ENCODE results near the gene CASP9. TPM values are rescaled to one million over a fixed set of nuclear protein-coding genes. Genes with fewer than 3 reads are reported as not detected.

Gene CASP9
- total and polyA plus RNA-seq, 10 of the 15 experiments (the other 5 are each of a cell fraction or from before 2014, with no cell fraction given), result 2.7 to 14.6 (median 7.6) TPM

GRCh38 chr1:15457585-15457984 is 66.4 kb downstream of the CASP9 start:
- in situ Hi-C loops (cut with MboI), result no loop called here
- Histone ChIP-seq H3K4me2 (ENCODE audit: control insufficient read depth, insufficient read depth) (no peak overlapping the region), H3K9me3 (replicated peaks; ENCODE audit: control insufficient read depth, insufficient read depth, low read length) (no peaks in the 10 kb centered on the region), H4K20me1 (ENCODE audit: control insufficient read depth, insufficient read depth) (no peaks in the 10 kb centered on the region), H3K79me2 (ENCODE audit: control insufficient read depth, insufficient read depth, low read length) (no peaks in the 10 kb centered on the region), H3K27ac (ENCODE audit: control insufficient read depth, insufficient read depth) (no peak overlapping the region), H2AFZ (ENCODE audit: control insufficient read depth, low read depth, low read length) (no peak overlapping the region), H3K9ac (ENCODE audit: control insufficient read depth, insufficient read depth, low read length) (no peak overlapping the region), H3K4me1 (ENCODE audit: control insufficient read depth, insufficient read depth, low read length) (peaks cover 4% of the 10 kb centered on the region), H3K36me3 (ENCODE audit: control insufficient read depth in 2 of 2, insufficient read depth in 2 of 2, low read length in 1 of 2) (no peaks in the 10 kb centered on the region), H3K4me3 (no peak overlapping the region), H3K27me3 (replicated peaks in 1 of 2; ENCODE audit: control insufficient read depth in 2 of 2, insufficient read depth in 2 of 2, low read length in 1 of 2) (no peaks in the 10 kb centered on the region; a peak in 1 of 4 replicates)
- ATAC-seq (no peak), FAIRE-seq (no peak), DNase-seq (ENCODE audit: low read depth, low spot score) (no peak)
- POLR2A ChIA-PET, result no interaction called here
- CTCF ChIA-PET, result interaction anchor here (0.6 kb wide), 1 partner anchor 90 kb away, joined by 4 read pairs; no protein-coding TSS in a partner anchor
- 49% methylated on average over 2 of the region's 2 CpGs for WGBS (ENCODE audit: insufficient coverage, insufficient replicate concordance, low lambda C conversion rate, missing lambda C conversion rate)
- no TSS peak for BruUV-seq (replicated peaks)
- RAD21 ChIA-PET (ENCODE audit: unreplicated experiment), result no interaction called here
- TF ChIP-seq ZBTB40 (IDR thresholded peaks at IDR 0.05; ENCODE audit: borderline replicate concordance), result no peak
- peak; percentile 73 for TF ChIP-seq NFYB (IDR thresholded peaks at IDR 0.05; ENCODE audit: insufficient read depth, low read depth, low read length)
- SMC1A ChIA-PET (ENCODE audit: uncharacterized antibody, unreplicated experiment), result no interaction called here
- intact Hi-C loops (cut with micrococcal nuclease; ENCODE audit: unreplicated experiment), result no loop called here

All from GM12878 (cell line).